Neural progenitor cell (in vitro differentiated cells): Measurements from ENCODE around the gene DCLK2. TPM values are rescaled to one million over a fixed set of nuclear protein-coding genes. Genes with fewer than 3 reads are reported as not detected.
A peak's percentile ranks its signal among the peaks of the same experiment; 100 is the strongest.

ENCODE experiments used
- DNase-seq: peaks from one replicate; pipeline ENCODE4 v3.0.0-alpha.2; 2016; ENCODE audit warnings: low spot score
- H2AFZ ChIP-seq: fragments of 200-600 bp; sonication (generic); replicated peaks from 2 replicates; pipeline ENCODE4 v1.6.1; 2016; ENCODE audit warnings: antibody characterized with exemption
- H3F3A ChIP-seq: fragments of 200-600 bp; sonication (generic); 2 replicates; pipeline ENCODE4 v1.6.1; 2016; ENCODE audit warnings: antibody characterized with exemption, low read depth
- H3K27ac ChIP-seq: fragments of 200-600 bp; sonication (generic); 2 replicates; pipeline ENCODE4 v1.5.1; 2016; ENCODE audit warnings: mild to moderate bottlenecking
- H3K27me3 ChIP-seq: fragments of 200-600 bp; sonication (generic); 2 replicates; pipeline ENCODE4 v1.6.1; 2016; ENCODE audit warnings: mild to moderate bottlenecking, moderate library complexity
- H3K36me3 ChIP-seq: fragments of 200-600 bp; sonication (generic); 2 replicates; pipeline ENCODE4 v1.5.1; 2016
- H3K4me1 ChIP-seq: fragments of 200-600 bp; sonication (generic); 2 replicates; pipeline ENCODE4 v1.6.1; 2016; ENCODE audit warnings: mixed run types
- H3K4me2 ChIP-seq: fragments of 200-600 bp; sonication (generic); 2 replicates; pipeline ENCODE4 v1.6.1; 2016
- H3K4me3 ChIP-seq: fragments of 200-600 bp; sonication (generic); 2 replicates; pipeline ENCODE4 v1.5.1; 2016
- H3K79me2 ChIP-seq: fragments of 200-600 bp; sonication (generic); 2 replicates; pipeline ENCODE4 v1.6.1; 2016; ENCODE audit warnings: low read depth
- H3K9ac ChIP-seq: fragments of 200-600 bp; sonication (generic); 2 replicates; pipeline ENCODE4 v1.6.1; 2016
- H3K9me3 ChIP-seq: fragments of 200-600 bp; sonication (generic); 2 replicates; pipeline ENCODE4 v1.5.1; 2016; ENCODE audit warnings: low read depth
- H4K20me1 ChIP-seq: fragments of 200-600 bp; sonication (generic); 2 replicates; pipeline ENCODE4 v1.6.1; 2016; ENCODE audit warnings: low read depth
- H3K27ac Mint-ChIP-seq: 3 replicates; pipeline ENCODE4 v1.8.0; 2021; ENCODE audit warnings: mixed read lengths
- H3K27me3 Mint-ChIP-seq: 2 replicates; pipeline ENCODE4 v1.8.0; 2022; ENCODE audit warnings: low read depth, mild to moderate bottlenecking, inconsistent platforms, moderate library complexity, mixed read lengths; ENCODE audit not compliant: insufficient read depth
- H3K36me3 Mint-ChIP-seq: 3 replicates; pipeline ENCODE4 v1.8.0; 2021; ENCODE audit warnings: mixed read lengths
- H3K4me1 Mint-ChIP-seq: 3 replicates; pipeline ENCODE4 v1.8.0; 2021; ENCODE audit warnings: mixed read lengths
- H3K4me3 Mint-ChIP-seq: 3 replicates; pipeline ENCODE4 v1.8.0; 2021; ENCODE audit warnings: mild to moderate bottlenecking, moderate library complexity, mixed read lengths
- H3K9me3 Mint-ChIP-seq: 3 replicates; pipeline ENCODE4 v1.8.0; 2020; ENCODE audit warnings: mixed read lengths
- CTCF ChIP-seq: fragments of 200-600 bp; sonication (generic); IDR thresholded peaks from 2 replicates; pipeline ENCODE4 v1.5.1; 2017; ENCODE audit warnings: antibody characterized with exemption, mild to moderate bottlenecking
- EZH2 ChIP-seq: fragments of 200-600 bp; sonication (generic); IDR thresholded peaks from 2 replicates; pipeline ENCODE4 v1.6.1; 2017; ENCODE audit warnings: antibody characterized with exemption, mild to moderate bottlenecking, moderate library complexity
- EZH2phosphoT487 ChIP-seq: fragments of 200-600 bp; sonication (generic); IDR thresholded peaks from 2 replicates; pipeline ENCODE4 v1.6.1; 2017; ENCODE audit warnings: antibody characterized with exemption
- total RNA-seq: library from RNA; depleted of rRNA; stranded (reverse); fragments of >200 nt; gene quantifications from 2 replicates; pipeline ENCODE4 v1.2.3, GENCODE V29; 2015; ENCODE audit warnings: low replicate concordance

Gene DCLK2
- total RNA-seq, 1 donor from 2014 or later = 11.7 TPM

- no peaks in the 10 kb centered on the region for H4K20me1 ChIP-seq
- H3K9me3 Mint-ChIP-seq = no peaks in the 10 kb centered on the region
- no peak overlapping the region for H3K27ac ChIP-seq
- H3K36me3 ChIP-seq = no peaks in the 10 kb centered on the region
- peaks cover 9% of the 10 kb centered on the region for H3K36me3 Mint-ChIP-seq
- peaks cover 12% of the 10 kb centered on the region for H3K4me1 ChIP-seq
- no peak overlapping the region for H3K4me2 ChIP-seq
- no peak overlapping the region for H3K4me3 Mint-ChIP-seq
- H3K27ac Mint-ChIP-seq = no peak overlapping the region
- TF ChIP-seq CTCF (no peak), EZH2phosphoT487 (no peak), EZH2 (no peak)
- H3K27me3 ChIP-seq = no peaks in the 10 kb centered on the region
- H3K9ac ChIP-seq = no peak overlapping the region
- H2AFZ ChIP-seq = no peak overlapping the region
- peaks cover 3% of the 10 kb centered on the region for H3K27me3 Mint-ChIP-seq
- no peaks in the 10 kb centered on the region for H3F3A ChIP-seq
- no peak for DNase-seq
- H3K79me2 ChIP-seq = no peaks in the 10 kb centered on the region
- peaks cover 29% of the 10 kb centered on the region for H3K4me1 Mint-ChIP-seq
- no peaks in the 10 kb centered on the region for H3K9me3 ChIP-seq
- no peak overlapping the region for H3K4me3 ChIP-seq
Measured at GRCh38 chr4:150212927-150213326, 134.7 kb downstream of the DCLK2 start.

- Mint-ChIP-seq H3K27ac (no peak overlapping the region), H3K36me3 (peaks cover 11% of the 10 kb centered on the region), H3K4me1 (peaks cover 22% of the 10 kb centered on the region), H3K4me3 (no peak overlapping the region), H3K9me3 (no peaks in the 10 kb centered on the region), H3K27me3 (peaks cover 6% of the 10 kb centered on the region)
- no peak for DNase-seq
- no peak overlapping the region for H3K27ac ChIP-seq
- no peak overlapping the region for H2AFZ ChIP-seq
- no peak overlapping the region for H3K4me2 ChIP-seq
- TF ChIP-seq EZH2 (no peak), CTCF (no peak), EZH2phosphoT487 (no peak)
- no peaks in the 10 kb centered on the region for H4K20me1 ChIP-seq
- H3K4me1 ChIP-seq = peaks cover 12% of the 10 kb centered on the region
- no peaks in the 10 kb centered on the region for H3K79me2 ChIP-seq
- no peaks in the 10 kb centered on the region for H3K27me3 ChIP-seq
- H3K9me3 ChIP-seq = no peaks in the 10 kb centered on the region
- H3F3A ChIP-seq = no peaks in the 10 kb centered on the region
- no peak overlapping the region for H3K4me3 ChIP-seq
- no peak overlapping the region for H3K9ac ChIP-seq
- H3K36me3 ChIP-seq = no peaks in the 10 kb centered on the region
Measured at GRCh38 chr4:150215601-150216000, 137.4 kb downstream of the DCLK2 start.

GRCh38 chr4:150216726-150217125, 138.5 kb downstream of the DCLK2 start:
- no peak overlapping the region for H3K4me2 ChIP-seq
- no peak for TF ChIP-seq EZH2phosphoT487
- TF ChIP-seq CTCF = no peak
- TF ChIP-seq EZH2 = no peak
- peaks cover 20% of the 10 kb centered on the region for H3K4me1 Mint-ChIP-seq

More at GRCh38 chr4:150216726-150217125, 138.5 kb downstream of the DCLK2 start:
- H3K36me3 ChIP-seq = no peaks in the 10 kb centered on the region
- peak overlapping the region; percentile 47 for H2AFZ ChIP-seq
- H3K9me3 Mint-ChIP-seq = no peaks in the 10 kb centered on the region
- no peak overlapping the region for H3K27ac Mint-ChIP-seq
- no peaks in the 10 kb centered on the region for H3K79me2 ChIP-seq
- peaks cover 3% of the 10 kb centered on the region for H3K27me3 Mint-ChIP-seq
- H4K20me1 ChIP-seq = no peaks in the 10 kb centered on the region
- no peak overlapping the region for H3K4me3 ChIP-seq
- no peak for DNase-seq
- no peak overlapping the region for H3K27ac ChIP-seq
- H3K9me3 ChIP-seq = no peaks in the 10 kb centered on the region
- no peaks in the 10 kb centered on the region for H3K27me3 ChIP-seq
- peaks cover 5% of the 10 kb centered on the region for H3K36me3 Mint-ChIP-seq
- peaks cover 12% of the 10 kb centered on the region for H3K4me1 ChIP-seq
- no peak overlapping the region for H3K9ac ChIP-seq
- no peak overlapping the region for H3K4me3 Mint-ChIP-seq
- no peaks in the 10 kb centered on the region for H3F3A ChIP-seq
